HG03354 (cell line): ENCODE data around the gene AGAP1.

ENCODE experiments used
- ATAC-seq: cut with Tn5 transposase; IDR thresholded peaks from one replicate; pipeline ENCODE4 v1.9.1; 2021; ENCODE audit warnings: mild to moderate bottlenecking; ENCODE audit not compliant: unreplicated experiment, poor library complexity, severe bottlenecking

AGAP1 gene

DNA sequence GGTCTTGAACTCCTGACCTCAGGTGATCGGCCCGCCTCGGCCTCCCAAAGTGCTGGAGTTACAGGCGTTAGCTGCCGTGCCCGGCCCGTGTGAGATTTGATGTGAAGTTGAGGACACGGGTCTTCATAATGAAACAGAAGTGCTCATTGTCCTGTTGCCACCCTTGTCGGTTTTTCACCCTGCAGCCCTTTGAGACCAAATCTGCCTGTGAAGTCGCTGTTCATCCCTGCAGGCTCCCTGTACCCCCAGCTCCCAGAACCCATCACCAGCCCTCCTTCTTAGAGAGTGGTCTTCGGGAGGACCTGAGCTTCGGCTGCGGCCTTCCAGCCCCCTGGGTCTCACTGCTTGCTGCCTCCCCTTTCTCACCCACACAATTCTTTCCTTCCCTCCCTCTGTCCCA lies 349.1 kb downstream of the AGAP1 start:
- no peak for ATAC-seq

DNA sequence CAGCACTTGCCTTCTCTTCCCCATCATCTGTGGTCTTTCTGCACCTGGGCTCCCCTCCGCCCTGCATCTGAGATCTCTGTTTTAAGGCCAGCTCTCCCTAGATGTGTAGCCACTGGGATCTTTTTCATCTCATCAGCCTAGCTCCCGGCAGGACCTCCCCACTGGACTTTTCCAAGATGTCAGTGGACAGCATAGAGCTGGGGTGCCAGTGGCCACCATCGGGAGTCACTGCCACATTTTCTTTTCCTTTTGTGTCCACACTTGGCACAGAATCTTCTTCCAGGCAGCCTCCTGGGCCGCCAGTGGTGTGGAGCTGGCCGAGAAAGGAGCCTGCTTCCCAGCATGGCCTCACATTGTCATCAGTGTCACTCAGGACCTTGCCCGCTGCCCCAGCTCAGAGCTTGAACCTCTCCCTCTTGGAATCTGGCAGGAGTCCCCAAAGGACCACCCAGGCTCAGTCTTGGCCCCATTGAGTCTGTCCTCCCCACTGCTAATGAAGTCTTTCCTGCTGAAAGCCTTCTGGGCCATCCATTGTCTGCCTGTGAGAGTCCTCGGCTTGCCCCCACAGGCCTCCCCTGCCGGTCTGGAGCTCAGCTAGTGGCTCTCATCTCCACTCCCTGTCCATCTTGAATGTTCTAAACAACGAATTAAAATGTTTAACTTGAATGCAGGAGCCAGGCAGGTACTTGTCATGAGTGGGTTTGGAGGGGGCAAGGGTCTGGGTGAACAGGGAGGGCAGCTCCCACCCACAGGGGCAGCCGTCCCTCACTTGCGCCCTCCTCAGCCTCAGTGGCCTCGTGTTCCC lies 349.9 kb downstream of the AGAP1 start:
- no peak for ATAC-seq

GRCh38 chr2:235844561-235844960 lies 350.7 kb downstream of the AGAP1 start:
- ATAC-seq: no peak

DNA sequence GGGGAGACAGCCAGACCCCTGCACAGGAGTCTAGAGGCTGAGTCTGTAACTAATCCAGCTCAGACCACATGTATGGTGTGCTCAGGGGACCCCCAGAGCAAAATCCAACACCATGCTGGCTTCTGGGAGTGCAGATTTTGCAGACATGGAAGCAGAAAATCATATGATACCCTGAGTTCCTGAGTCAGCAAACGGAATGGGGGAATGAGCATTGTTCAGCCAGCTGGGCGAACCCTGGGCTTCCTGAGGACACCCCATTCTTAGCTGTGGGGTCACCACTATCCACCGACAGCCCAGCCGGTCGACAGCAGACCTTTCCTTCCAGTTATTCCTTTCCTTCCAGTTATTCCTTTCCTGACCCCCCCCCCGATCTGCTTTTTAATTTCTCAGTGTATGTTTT lies 351.4 kb downstream of the AGAP1 start:
- no peak for ATAC-seq

DNA sequence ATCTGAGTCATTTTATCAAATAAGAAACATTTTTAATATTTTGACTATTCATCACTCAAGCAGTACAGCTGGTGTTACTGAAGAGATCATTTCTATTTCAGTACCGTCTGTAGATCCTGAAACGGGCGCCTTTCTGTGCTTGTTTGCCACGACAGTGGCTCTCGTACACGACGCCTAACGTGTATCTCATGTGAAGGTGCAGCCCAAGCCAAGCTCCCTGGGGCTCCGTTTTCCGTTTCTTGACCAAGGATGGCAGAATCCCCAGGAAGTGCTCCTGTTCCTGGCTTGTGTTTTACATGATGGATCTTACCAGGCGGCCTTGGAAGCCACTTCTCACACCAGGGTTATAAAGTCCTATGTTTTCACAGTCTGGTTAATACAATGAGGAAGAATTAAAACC lies 353.7 kb downstream of the AGAP1 start:
- ATAC-seq: no peak

- ATAC-seq: no peak
These were observed 354.2 kb downstream of the AGAP1 start for GRCh38 chr2:235848055-235848454.

DNA sequence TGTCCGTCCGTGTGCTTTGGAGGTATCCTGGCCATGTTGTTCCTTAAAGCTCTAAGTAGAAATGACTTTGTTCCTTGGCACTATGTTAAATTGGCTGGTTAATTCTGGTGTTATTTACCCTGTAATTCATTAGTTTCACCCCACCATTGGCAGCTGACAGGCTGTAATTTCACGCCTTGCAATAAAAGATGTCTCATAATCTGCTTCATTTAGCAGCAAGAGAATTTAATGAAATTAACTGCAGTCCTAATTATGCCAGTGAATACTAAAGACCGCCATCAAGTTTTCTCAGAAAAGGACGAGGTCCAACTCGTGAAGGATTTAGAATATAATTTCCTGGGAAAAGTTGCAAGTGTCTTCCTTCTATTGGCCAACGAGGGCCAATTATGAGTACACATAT lies 355.1 kb downstream of the AGAP1 start:
- ATAC-seq: no peak

DNA sequence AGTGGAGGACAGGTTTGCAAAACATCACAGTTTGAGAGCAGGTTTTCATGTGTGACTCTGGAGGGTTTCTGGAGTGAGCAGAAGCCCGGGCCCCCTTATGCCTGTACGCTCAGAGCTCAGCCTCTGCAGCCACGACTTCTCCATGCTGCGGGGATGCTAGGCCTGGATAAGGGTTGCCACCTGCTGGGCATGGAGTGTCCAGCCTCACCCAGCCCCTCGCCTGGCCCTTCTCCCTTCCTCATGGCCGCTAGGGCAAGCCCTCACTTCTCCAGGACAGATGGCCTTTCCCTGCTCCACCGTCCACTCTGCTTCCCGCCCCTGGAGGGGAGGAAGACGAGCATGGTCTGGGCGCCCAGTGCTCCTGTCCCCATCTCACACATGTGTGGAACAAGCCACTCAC lies 355.6 kb downstream of the AGAP1 start:
- ATAC-seq: no peak

GRCh38 chr2:235850289-235850688 lies 356.4 kb downstream of the AGAP1 start:
- no peak for ATAC-seq

GRCh38 chr2:235850771-235851551 lies 357.1 kb downstream of the AGAP1 start:
- ATAC-seq: no peak

GRCh38 chr2:235851828-235852525 lies 358.1 kb downstream of the AGAP1 start:
- no peak for ATAC-seq

DNA sequence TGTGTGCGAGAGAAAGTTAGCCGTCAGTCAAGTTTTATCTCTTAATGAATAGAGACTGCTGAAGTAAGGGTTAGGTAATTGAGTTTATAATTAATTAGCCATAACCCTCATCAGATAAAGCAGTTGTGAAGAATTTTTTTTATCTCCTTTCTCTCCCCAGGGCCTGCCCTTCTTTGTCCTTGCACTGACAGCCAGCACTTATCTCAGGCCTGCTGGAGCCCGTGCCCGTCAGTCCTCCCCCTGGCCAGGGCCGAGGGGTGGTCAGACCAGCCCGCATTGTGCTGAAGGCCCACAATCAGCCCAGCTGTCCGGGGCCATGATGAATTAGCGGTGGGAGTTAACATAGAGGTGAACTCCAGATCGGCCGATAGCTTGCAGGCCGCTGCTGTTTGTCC lies 358.7 kb downstream of the AGAP1 start:
- no peak for ATAC-seq

DNA sequence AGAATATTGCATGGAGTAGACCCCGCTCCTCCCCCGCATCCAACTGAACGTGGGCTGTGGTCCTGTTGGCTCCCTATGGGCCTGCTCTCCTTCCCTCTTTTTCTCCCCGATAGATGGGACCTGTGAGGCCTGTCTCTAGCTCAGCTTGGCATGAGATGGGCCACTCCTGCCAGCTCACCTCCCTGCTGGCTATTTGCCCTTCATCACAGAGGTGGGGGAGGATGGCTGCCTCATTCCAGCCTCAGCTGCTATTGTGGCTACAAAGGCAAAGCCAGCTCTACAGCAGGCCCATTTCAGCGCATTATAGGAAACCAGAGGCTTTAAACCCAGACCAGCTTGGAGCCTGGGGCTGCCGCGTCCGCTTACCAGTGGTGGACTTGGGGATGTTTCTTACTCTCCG lies 360.4 kb downstream of the AGAP1 start:
- ATAC-seq: no peak

DNA sequence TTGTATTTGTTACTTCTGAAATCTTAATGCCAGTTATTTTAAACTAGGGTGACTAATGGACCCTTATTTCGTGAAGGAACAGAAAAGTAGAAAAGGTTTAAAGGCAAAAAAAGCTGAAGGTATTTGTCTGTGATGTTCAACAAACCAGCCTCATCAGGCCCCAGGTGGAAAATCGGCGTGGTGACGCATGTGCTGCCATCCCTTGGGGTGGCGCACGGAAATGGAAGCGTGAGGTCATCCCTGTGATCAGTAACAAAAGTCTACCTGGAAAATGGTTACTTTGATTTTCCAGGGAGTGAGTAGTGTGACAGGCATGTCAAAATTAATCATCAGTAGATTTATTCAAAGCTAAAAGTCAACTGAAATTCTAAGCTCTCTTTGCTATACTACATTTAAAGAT lies 361.2 kb downstream of the AGAP1 start:
- no peak for ATAC-seq

DNA sequence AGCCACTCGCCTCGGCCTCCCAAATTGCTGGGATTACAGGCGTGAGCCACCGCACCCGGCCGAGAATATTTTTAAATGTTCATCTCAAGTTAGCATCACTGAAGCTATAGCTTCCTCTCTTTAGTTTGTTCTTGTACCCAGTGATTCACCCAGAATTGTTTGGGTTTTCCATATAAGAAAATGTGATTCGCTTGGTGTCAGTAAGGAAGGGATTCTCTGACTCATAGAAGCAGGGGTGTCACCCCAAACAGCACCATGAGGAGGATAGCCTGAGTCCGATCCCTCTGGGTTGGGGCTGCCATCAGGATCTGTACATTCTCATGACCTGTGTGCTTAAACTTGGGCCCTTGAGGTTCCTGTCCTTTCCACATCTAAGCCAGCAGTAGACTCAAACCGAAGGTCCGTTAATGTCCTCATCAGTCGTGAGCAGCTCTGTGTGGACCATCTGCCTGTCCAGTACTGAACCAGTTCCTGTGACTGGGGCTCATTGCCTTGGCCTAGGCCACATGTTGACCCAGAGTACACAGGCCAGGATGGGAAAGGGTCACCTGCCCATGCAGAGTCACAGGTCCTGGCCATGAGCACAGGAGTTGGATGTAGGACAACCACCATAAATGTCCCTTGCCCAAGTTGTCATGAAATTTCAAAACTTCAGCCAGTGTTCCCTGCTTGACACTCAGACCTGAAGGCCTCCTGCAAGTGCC lies 362.5 kb downstream of the AGAP1 start:
- ATAC-seq: no peak

GRCh38 chr2:235857598-235857997 lies 363.8 kb downstream of the AGAP1 start:
- ATAC-seq: no peak

DNA sequence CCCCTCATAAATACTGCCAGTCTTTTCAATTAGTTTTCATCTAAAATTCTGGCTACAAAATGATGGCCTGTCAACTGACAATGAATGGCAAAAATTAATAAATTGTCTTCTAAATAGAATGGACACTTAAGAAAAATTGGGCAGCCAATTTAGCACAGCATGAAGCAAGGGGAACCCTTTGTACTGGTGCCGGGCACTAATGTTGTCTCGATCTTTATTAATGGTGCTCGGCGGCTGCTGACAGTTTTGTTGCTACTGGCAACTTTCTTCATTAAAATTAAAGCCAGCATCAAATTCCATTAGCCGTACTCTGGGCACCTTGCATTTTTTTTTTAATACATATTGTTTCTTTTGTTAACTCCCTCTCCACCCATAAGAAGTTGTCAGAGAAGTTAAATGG lies 365.0 kb downstream of the AGAP1 start:
- no peak for ATAC-seq

DNA sequence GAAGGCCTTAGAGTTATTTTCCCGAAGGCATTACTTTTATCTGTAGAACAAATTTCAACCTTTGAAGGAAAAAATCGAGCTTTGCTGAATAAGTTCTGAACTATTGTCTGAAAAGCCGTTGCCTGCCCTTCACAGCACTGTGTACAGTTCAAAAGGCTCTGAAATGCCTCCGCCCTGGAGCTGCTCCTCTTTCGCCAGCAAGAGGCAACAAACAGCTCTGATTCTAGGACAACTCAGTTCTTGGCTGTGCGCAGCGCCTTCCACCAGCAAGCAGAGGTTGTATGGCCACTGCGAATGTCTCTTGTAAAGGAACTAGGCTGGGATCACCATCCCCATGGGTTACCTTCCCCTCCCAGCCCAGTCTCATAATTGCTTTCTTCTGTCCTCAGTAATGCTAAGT lies 365.8 kb downstream of the AGAP1 start:
- no peak for ATAC-seq

DNA sequence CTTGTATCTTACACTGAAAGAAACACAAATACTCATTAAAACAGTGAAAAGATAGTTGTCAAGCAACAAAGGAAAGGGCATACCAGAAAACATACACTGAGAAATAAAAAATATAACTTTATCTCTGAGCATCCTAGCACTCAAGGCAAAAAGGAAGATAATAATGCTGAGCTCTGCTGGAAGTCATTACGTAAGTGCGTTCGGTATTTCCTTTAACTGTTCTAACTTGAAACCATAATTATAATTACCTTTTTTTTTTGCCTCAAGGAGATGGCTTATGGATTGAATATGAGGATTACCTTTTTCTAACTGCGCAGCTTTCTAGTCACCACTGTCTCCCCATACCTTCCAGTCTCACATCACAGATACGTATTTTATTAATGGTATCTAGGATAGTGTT lies 366.3 kb downstream of the AGAP1 start:
- ATAC-seq: no peak

DNA sequence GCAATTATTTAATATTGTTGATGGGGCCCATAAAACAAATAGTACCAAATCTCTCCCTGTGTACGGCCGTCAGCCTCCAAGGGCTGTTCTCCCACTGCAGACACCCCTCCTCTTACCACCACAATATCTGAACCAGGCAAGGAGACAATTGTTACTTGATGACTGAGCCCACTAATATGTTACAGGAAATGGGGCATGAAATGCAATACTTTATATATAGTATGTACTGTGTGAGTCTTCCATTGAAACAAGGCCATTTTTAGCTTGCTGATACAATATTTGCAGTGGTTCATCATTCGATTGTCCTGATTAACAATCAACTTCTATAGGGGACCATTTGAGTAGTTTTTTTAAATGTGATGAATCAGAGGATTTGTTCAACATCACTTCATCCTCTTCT lies 367.0 kb downstream of the AGAP1 start:
- ATAC-seq: no peak
